GM21825 (cell line): ENCODE data around the gene ARSB.
"Not testable (repeated sequence)": the region's sequence is repeated elsewhere in the genome, so short reads cannot be mapped to it uniquely, and the experiment has no call there.

ENCODE experiments used
- ATAC-seq: cut with Tn5 transposase; IDR thresholded peaks from one replicate; pipeline ENCODE4 v1.9.1; 2021; ENCODE audit warnings: mild to moderate bottlenecking, moderate library complexity; ENCODE audit not compliant: unreplicated experiment

The ARSB gene

GRCh38 chr5:78907255-78907891 lies 77.7 kb downstream of the ARSB start:
- ATAC-seq, result no peak

- ATAC-seq, result peak; percentile 60
Measured at GRCh38 chr5:78905084-78905938, 79.8 kb downstream of the ARSB start.

- no peak for ATAC-seq
Measured at GRCh38 chr5:78903861-78904260, 81.2 kb downstream of the ARSB start.

- no peak for ATAC-seq
Measured at GRCh38 chr5:78903353-78903752, 81.8 kb downstream of the ARSB start.

GRCh38 chr5:78899922-78900362 lies 85.2 kb downstream of the ARSB start:
- no peak for ATAC-seq

GRCh38 chr5:78896132-78896531 lies 89.0 kb downstream of the ARSB start:
- ATAC-seq, result no peak

- ATAC-seq, result no peak
Measured at GRCh38 chr5:78895616-78896015, 89.5 kb downstream of the ARSB start.

- ATAC-seq, result no peak
Measured at GRCh38 chr5:78893940-78894677, 91.0 kb downstream of the ARSB start.

- ATAC-seq, result no peak
Measured at GRCh38 chr5:78890667-78891379, 94.3 kb downstream of the ARSB start.

- ATAC-seq, result no peak
Measured at GRCh38 chr5:78889369-78890140, 95.6 kb downstream of the ARSB start.

- no peak for ATAC-seq
Measured at GRCh38 chr5:78888580-78889368, 96.3 kb downstream of the ARSB start.

GRCh38 chr5:78887384-78888118 lies 97.6 kb downstream of the ARSB start:
- ATAC-seq, result peak; percentile 93

- ATAC-seq, result no peak
Measured at GRCh38 chr5:78886341-78887230, 98.5 kb downstream of the ARSB start.

- no peak for ATAC-seq
Measured at GRCh38 chr5:78881884-78882283, 103.2 kb downstream of the ARSB start.

- ATAC-seq, result no peak
Measured at GRCh38 chr5:78879516-78879915, 105.6 kb downstream of the ARSB start.

- ATAC-seq, result not testable (repeated sequence)
Measured at GRCh38 chr5:78866076-78866475, 119.0 kb downstream of the ARSB start.

GRCh38 chr5:78858364-78858763 lies 126.7 kb downstream of the ARSB start:
- no peak for ATAC-seq

GRCh38 chr5:78855026-78855425 lies 130.1 kb downstream of the ARSB start:
- no peak for ATAC-seq
